Astrocyte (in vitro differentiated cells and primary cell): Measurements from ENCODE around the gene PDCL2.

ENCODE experiments used
- EZH2 ChIP-seq: IDR thresholded peaks from 2 replicates; pipeline ENCODE4 v1.6.1; 2012; ENCODE audit warnings: mild to moderate bottlenecking, low read length, inconsistent platforms; ENCODE audit not compliant: insufficient read depth
- TF ChIP-seq, protein P1 (sequence below): IDR thresholded peaks from 2 replicates; pipeline ENCODE4 v1.5.1; 2011; ENCODE audit warnings: low read depth, mild to moderate bottlenecking, inconsistent platforms, low read length, moderate library complexity; ENCODE audit not compliant: insufficient read depth

- TF ChIP-seq, protein P1, sequence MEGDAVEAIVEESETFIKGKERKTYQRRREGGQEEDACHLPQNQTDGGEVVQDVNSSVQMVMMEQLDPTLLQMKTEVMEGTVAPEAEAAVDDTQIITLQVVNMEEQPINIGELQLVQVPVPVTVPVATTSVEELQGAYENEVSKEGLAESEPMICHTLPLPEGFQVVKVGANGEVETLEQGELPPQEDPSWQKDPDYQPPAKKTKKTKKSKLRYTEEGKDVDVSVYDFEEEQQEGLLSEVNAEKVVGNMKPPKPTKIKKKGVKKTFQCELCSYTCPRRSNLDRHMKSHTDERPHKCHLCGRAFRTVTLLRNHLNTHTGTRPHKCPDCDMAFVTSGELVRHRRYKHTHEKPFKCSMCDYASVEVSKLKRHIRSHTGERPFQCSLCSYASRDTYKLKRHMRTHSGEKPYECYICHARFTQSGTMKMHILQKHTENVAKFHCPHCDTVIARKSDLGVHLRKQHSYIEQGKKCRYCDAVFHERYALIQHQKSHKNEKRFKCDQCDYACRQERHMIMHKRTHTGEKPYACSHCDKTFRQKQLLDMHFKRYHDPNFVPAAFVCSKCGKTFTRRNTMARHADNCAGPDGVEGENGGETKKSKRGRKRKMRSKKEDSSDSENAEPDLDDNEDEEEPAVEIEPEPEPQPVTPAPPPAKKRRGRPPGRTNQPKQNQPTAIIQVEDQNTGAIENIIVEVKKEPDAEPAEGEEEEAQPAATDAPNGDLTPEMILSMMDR, result no peak
- no peak for TF ChIP-seq EZH2
Measured at GRCh38 chr4:55561889-55562288, 30.2 kb downstream of the PDCL2 start.
